OCI-LY1 (cell line): ENCODE measurements around the gene CEND1.

Experiments
- CTCF ChIP-seq: fragments of 200-600 bp; sonication (generic), shearing (Covaris generic); IDR thresholded peaks from 2 replicates; pipeline ENCODE4 v1.5.1; 2017; ENCODE audit warnings: mild to moderate bottlenecking, antibody characterized with exemption, low read length, moderate library complexity, mixed read lengths
- EZH2 ChIP-seq: fragments of 200-600 bp; sonication (generic), shearing (Covaris generic); IDR thresholded peaks from 2 replicates; pipeline ENCODE4 v1.8.0; 2017; ENCODE audit warnings: borderline replicate concordance, mixed run types, mild to moderate bottlenecking, antibody characterized with exemption, low read length, moderate library complexity, mixed read lengths

GRCh38 chr11:830295-831117, 40.6 kb upstream of the CEND1 start:
- TF ChIP-seq CTCF (no peak), EZH2 (no peak)
